ENCODE measurements around the gene PERM1.

PERM1 gene

DNA sequence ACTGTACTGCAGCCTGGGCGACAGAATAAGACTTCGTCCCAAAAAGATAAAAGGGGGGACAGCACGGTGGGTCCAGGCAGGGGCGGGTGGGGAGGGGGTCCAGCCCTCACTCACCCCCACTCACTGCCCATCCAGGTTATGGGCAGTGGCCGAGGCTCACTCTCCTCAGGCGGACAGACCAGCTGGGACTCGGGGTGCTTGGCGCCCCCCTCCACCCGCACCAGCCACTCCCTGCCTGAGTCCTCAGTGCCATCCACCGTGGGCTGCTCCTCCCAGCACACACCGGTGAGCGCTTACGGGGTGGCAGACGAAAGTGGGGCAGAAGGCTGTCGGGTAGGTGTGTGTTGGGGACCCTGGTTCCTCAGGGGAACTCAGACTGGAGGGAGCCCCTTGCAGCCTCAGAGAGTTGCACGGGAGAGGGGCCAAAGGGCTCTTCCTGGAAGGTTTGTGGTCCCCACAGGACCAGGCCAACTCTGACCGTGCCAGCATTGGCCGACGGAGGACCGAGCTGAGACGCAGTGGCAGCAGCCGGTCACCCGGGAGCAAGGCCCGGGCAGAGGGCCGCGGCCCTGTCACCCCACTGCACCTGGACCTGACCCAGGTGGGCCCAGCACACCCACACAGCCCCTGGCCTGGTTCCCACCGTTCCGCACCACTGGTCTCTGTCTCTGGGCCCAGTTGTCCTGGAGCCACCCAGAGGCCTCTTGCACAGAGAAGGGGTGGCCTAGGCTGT, 9.0 kb downstream of the PERM1 start:
- H3K36me3 ChIP-seq (ENCODE audit: control insufficient read depth in 4 of 4, insufficient read depth in 4 of 4, low read length in 3 of 4): no peaks in the 10 kb centered on the region
- CTCF ChIA-PET: interaction anchor here (1.2 kb wide), 1 partner anchor 11 kb away, joined by 4 read pairs; no protein-coding TSS in a partner anchor
- peaks cover 0 to 8% (median 7%) of the 10 kb centered on the region in 4 experiments for H3K4me1 ChIP-seq (ENCODE audit: control extremely low read depth in 1 of 4, control insufficient read depth in 4 of 4, insufficient read depth in 4 of 4, low read length in 3 of 4)
- no peak for DNase-seq
- H3K27ac ChIP-seq (ENCODE audit: insufficient read depth in 1 of 2, low read depth in 1 of 2, low read length in 2 of 2, poor library complexity in 1 of 2, severe bottlenecking in 2 of 2): no peak overlapping the region
- 93% methylated on average over 18 of the region's 28 CpGs for WGBS (ENCODE audit: insufficient coverage)
- H3K4me3 ChIP-seq (ENCODE audit: control insufficient read depth in 1 of 7, extremely low read depth in 1 of 7, insufficient read depth in 4 of 7, low read depth in 2 of 7, low read length in 6 of 7): no peak overlapping the region
- peaks cover 0 to 72% (median 12%) of the 10 kb centered on the region in 5 experiments for H3K27me3 ChIP-seq (replicated peaks in 2 of 5; ENCODE audit: control insufficient read depth in 4 of 5, insufficient read depth in 5 of 5, low read length in 4 of 5)
- POLR2A ChIA-PET: no interaction called here
- peaks cover 0 to 2% (median 0%) of the 10 kb centered on the region in 5 experiments for H3K9me3 ChIP-seq (ENCODE audit: control extremely low read depth in 1 of 5, control insufficient read depth in 4 of 5, insufficient read depth in 2 of 5, low read depth in 1 of 5, low read length in 4 of 5)

DNA sequence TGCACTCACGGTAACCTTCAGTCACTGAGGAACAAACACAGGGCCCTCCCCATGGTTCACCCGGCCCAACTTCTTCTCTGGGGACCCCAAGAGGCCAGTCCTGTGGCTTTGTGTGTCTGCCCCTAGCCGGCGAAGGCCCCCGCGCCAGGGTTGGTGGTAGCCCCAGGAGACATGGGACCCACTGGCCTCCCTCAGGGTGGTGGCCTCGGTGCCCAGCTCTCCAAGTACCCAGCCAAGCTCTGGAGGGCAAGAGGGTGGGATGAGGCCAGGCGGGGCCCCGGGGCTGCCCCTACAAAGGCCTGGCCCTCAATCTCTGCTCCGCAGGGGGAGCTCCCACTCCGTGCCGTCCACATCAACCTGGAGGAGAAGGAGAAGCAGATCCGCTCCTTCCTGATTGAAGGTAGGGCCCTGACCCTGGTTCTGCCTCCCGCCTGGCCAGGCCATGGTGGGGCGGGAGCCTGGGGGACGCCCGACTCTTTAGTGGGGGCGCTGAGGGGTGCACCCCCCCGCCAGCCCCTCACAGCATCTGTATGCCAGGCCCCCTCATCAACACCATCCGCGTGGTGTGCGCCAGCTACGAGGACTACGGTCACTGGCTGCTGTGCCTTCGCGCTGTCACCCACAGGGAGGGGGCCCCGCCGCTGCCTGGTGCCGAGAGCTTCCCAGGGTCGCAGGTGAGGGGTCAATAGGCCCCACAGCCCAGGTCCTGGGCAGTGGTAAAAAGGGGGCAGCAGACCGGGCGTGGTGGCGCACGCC, 10.0 kb downstream of the PERM1 start:
- WGBS (ENCODE audit: insufficient coverage): 92% methylated on average over 23 of the region's 34 CpGs
- Histone ChIP-seq H3K4me3 (ENCODE audit: control insufficient read depth in 1 of 7, extremely low read depth in 1 of 7, insufficient read depth in 4 of 7, low read depth in 2 of 7, low read length in 6 of 7) (no peak overlapping the region), H3K27ac (ENCODE audit: insufficient read depth in 1 of 2, low read depth in 1 of 2, low read length in 2 of 2, poor library complexity in 1 of 2, severe bottlenecking in 2 of 2) (no peak overlapping the region), H3K27me3 (replicated peaks in 2 of 5; ENCODE audit: control insufficient read depth in 4 of 5, insufficient read depth in 5 of 5, low read length in 4 of 5) (peaks cover 0 to 82% (median 15%) of the 10 kb centered on the region in 5 experiments), H3K36me3 (ENCODE audit: control insufficient read depth in 4 of 4, insufficient read depth in 4 of 4, low read length in 3 of 4) (no peaks in the 10 kb centered on the region), H3K9me3 (ENCODE audit: control extremely low read depth in 1 of 5, control insufficient read depth in 4 of 5, insufficient read depth in 2 of 5, low read depth in 1 of 5, low read length in 4 of 5) (peaks cover 0 to 2% (median 0%) of the 10 kb centered on the region in 5 experiments), H3K4me1 (ENCODE audit: control extremely low read depth in 1 of 4, control insufficient read depth in 4 of 4, insufficient read depth in 4 of 4, low read length in 3 of 4) (peaks cover 0 to 14% (median 12%) of the 10 kb centered on the region in 4 experiments)
- DNase-seq: no peak
- CTCF ChIA-PET: no interaction called here
- POLR2A ChIA-PET: no interaction called here

DNA sequence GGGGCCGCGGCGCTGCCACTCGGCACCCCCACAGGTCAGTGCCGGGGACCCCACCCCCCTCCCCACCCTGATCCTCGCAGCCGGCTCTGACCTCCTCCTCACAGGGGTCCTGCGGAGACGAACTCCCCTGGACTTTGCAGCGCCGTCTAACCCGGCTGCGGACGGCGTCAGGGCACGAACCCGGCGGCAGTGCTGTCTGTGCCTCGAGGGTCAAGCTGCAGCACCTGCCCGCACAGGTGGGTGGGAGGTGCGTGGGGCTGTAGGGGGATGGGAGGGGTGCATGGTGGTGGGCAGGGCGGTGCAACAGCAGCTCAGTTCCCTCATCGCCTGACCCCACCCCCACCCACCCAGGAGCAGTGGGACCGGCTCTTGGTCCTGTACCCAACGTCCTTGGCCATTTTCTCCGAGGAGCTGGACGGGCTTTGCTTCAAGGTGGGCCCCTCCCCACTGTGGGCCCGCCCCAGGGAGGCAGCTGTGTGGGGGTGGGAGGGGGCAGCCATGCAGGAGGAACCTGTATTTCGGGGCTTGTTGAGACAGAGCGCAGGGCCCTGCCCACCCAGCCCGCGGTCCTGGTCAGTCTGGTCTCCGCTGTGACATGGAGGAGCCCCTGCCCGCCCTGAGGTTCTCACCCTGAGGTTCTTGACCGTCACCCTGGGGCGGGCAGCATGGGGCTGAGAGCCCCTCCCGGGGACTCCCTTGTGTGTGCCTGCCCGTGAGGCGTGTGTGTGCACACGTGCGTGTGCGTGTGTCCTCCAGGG, 10.7 kb downstream of the PERM1 start:
- no peaks in the 10 kb centered on the region for H3K36me3 ChIP-seq (ENCODE audit: control insufficient read depth in 4 of 4, insufficient read depth in 4 of 4, low read length in 3 of 4)
- 51% methylated on average over 30 of the region's 42 CpGs for WGBS (ENCODE audit: insufficient coverage)
- H3K4me1 ChIP-seq (ENCODE audit: control extremely low read depth in 1 of 4, control insufficient read depth in 4 of 4, insufficient read depth in 4 of 4, low read length in 3 of 4): peaks cover 0 to 18% (median 16%) of the 10 kb centered on the region in 4 experiments
- no peak overlapping the region for H3K4me3 ChIP-seq (ENCODE audit: control insufficient read depth in 1 of 7, extremely low read depth in 1 of 7, insufficient read depth in 4 of 7, low read depth in 2 of 7, low read length in 6 of 7)
- H3K27me3 ChIP-seq (replicated peaks in 2 of 5; ENCODE audit: control insufficient read depth in 4 of 5, insufficient read depth in 5 of 5, low read length in 4 of 5): peaks cover 0 to 89% (median 17%) of the 10 kb centered on the region in 5 experiments
- no peak for DNase-seq
- H3K9me3 ChIP-seq (ENCODE audit: control extremely low read depth in 1 of 5, control insufficient read depth in 4 of 5, insufficient read depth in 2 of 5, low read depth in 1 of 5, low read length in 4 of 5): peaks cover 0 to 2% (median 0%) of the 10 kb centered on the region in 5 experiments
- CTCF ChIA-PET: no interaction called here
- no peak overlapping the region for H3K27ac ChIP-seq (ENCODE audit: insufficient read depth in 1 of 2, low read depth in 1 of 2, low read length in 2 of 2, poor library complexity in 1 of 2, severe bottlenecking in 2 of 2)
- POLR2A ChIA-PET: no interaction called here

DNA sequence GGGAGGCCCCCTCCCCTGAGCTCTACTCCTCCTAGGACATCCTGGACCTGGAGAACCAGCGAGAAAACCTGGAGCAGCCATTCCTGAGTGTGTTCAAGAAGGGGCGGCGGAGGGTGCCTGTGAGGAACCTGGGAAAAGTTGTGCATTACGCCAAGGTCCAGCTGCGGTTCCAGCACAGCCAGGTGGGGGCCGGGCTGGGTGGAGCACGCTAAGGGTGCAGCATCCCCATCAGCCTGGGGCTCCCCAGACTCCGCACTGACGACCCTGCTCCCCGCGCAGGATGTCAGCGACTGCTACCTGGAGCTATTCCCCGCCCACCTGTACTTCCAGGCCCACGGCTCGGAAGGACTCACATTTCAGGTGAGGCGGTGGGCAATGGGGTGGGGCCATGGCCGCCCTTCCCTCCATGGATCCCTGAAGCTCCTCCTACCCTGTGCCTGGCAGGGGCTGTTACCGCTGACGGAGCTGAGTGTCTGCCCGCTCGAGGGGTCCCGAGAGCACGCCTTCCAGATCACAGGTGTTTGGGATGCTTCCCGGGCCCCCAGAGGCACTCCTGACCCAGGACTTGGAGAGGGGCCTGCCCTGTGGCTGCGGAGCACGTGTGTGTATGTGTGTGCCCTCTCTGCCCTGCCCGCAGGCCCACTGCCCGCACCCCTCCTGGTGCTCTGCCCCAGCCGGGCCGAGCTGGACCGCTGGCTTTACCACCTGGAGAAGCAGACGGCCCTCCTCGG, 11.5 kb downstream of the PERM1 start:
- no peak overlapping the region for H3K4me3 ChIP-seq (ENCODE audit: control insufficient read depth in 1 of 7, extremely low read depth in 1 of 7, insufficient read depth in 4 of 7, low read depth in 2 of 7, low read length in 6 of 7)
- H3K4me1 ChIP-seq (ENCODE audit: control extremely low read depth in 1 of 4, control insufficient read depth in 4 of 4, insufficient read depth in 4 of 4, low read length in 3 of 4): peaks cover 0 to 21% (median 17%) of the 10 kb centered on the region in 4 experiments
- no peaks in the 10 kb centered on the region for H3K36me3 ChIP-seq (ENCODE audit: control insufficient read depth in 4 of 4, insufficient read depth in 4 of 4, low read length in 3 of 4)
- no peak for DNase-seq
- H3K27me3 ChIP-seq (replicated peaks in 2 of 5; ENCODE audit: control insufficient read depth in 4 of 5, insufficient read depth in 5 of 5, low read length in 4 of 5): peaks cover 0 to 91% (median 19%) of the 10 kb centered on the region in 5 experiments
- H3K9me3 ChIP-seq (ENCODE audit: control extremely low read depth in 1 of 5, control insufficient read depth in 4 of 5, insufficient read depth in 2 of 5, low read depth in 1 of 5, low read length in 4 of 5): peaks cover 0 to 2% (median 0%) of the 10 kb centered on the region in 5 experiments
- WGBS (ENCODE audit: insufficient coverage): 31% methylated on average over 26 of the region's 33 CpGs
- ChIA-PET POLR2A (no interaction called here), CTCF (interaction anchor here (0.5 kb wide), 1 partner anchor 23 kb away, joined by 3 read pairs; no protein-coding TSS in a partner anchor)
- H3K27ac ChIP-seq (ENCODE audit: insufficient read depth in 1 of 2, low read depth in 1 of 2, low read length in 2 of 2, poor library complexity in 1 of 2, severe bottlenecking in 2 of 2): no peak overlapping the region

DNA sequence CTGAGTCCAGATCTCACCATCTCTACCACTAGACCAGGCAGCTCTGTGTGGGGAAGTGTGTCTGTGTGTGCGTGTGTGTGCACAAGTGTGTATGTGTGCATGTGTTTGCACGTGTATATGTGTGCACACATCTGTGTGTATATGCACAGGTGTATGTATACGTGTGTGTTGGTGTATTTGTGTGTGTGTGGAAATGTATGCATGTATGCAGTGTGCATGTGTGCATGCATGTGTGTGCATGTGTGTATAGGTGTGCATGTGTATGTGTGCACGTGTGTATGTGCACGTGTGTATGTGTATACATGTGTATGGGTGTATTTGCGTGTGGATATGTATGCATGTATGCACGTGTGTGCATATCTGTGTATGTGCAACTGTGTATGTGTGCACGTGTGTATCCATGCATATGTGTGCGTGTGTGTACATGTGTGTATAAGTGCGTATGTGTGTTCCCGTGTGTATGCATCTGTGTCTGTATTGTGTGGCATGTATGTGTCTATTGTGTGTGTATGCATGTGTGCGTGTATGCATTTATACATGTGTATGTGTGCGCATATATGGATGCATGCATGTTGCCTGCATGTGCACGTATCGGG, 12.5 kb downstream of the PERM1 start:
- ChIA-PET CTCF (no interaction called here), POLR2A (no interaction called here)
- no peak overlapping the region for H3K27ac ChIP-seq (ENCODE audit: insufficient read depth in 1 of 2, low read depth in 1 of 2, low read length in 2 of 2, poor library complexity in 1 of 2, severe bottlenecking in 2 of 2)
- H3K4me3 ChIP-seq (ENCODE audit: control insufficient read depth in 1 of 7, extremely low read depth in 1 of 7, insufficient read depth in 4 of 7, low read depth in 2 of 7, low read length in 6 of 7): no peak overlapping the region
- peaks cover 0 to 21% (median 17%) of the 10 kb centered on the region in 4 experiments for H3K4me1 ChIP-seq (ENCODE audit: control extremely low read depth in 1 of 4, control insufficient read depth in 4 of 4, insufficient read depth in 4 of 4, low read length in 3 of 4)
- H3K9me3 ChIP-seq (ENCODE audit: control extremely low read depth in 1 of 5, control insufficient read depth in 4 of 5, insufficient read depth in 2 of 5, low read depth in 1 of 5, low read length in 4 of 5): peaks cover 0 to 2% (median 0%) of the 10 kb centered on the region in 5 experiments
- peaks cover 0 to 89% (median 19%) of the 10 kb centered on the region in 5 experiments for H3K27me3 ChIP-seq (replicated peaks in 2 of 5; ENCODE audit: control insufficient read depth in 4 of 5, insufficient read depth in 5 of 5, low read length in 4 of 5)
- 89% methylated on average over 13 of the region's 15 CpGs for WGBS (ENCODE audit: insufficient coverage)
- no peaks in the 10 kb centered on the region for H3K36me3 ChIP-seq (ENCODE audit: control insufficient read depth in 4 of 4, insufficient read depth in 4 of 4, low read length in 3 of 4)
- no peak for DNase-seq
